Smooth muscle cell (in vitro differentiated cells): ENCODE results near the gene C22orf15. TPM values are rescaled to one million over a fixed set of nuclear protein-coding genes. Genes with fewer than 3 reads are reported as not detected.
A peak's percentile ranks its signal among the peaks of the same experiment; 100 is the strongest.

ENCODE experiments used
- DNase-seq: peaks from one replicate; lab custom pipeline; 2025; ENCODE audit not compliant: unreplicated experiment; lab: John Stamatoyannopoulos, UW
- H2AFZ ChIP-seq: fragments of 200-600 bp; sonication (generic); 2 replicates; pipeline ENCODE4 v1.6.0; 2016; ENCODE audit warnings: antibody characterized with exemption, low read depth, mild to moderate bottlenecking
- H3F3A ChIP-seq: fragments of 200-600 bp; sonication (generic); 2 replicates; pipeline ENCODE4 v1.6.0; 2017; ENCODE audit warnings: antibody characterized with exemption, low read depth
- H3K27ac ChIP-seq: fragments of 200-600 bp; sonication (generic); 2 replicates; pipeline ENCODE4 v1.5.1; 2016; ENCODE audit warnings: low read depth, mild to moderate bottlenecking
- H3K27me3 ChIP-seq: fragments of 200-600 bp; sonication (generic); 2 replicates; pipeline ENCODE4 v1.6.1; 2016; ENCODE audit warnings: low read depth, mild to moderate bottlenecking
- H3K36me3 ChIP-seq: fragments of 200-600 bp; sonication (generic); 2 replicates; pipeline ENCODE4 v1.5.1; 2016; ENCODE audit warnings: low read depth
- H3K4me1 ChIP-seq: fragments of 200-600 bp; sonication (generic); 2 replicates; pipeline ENCODE4 v1.5.1; 2016; ENCODE audit warnings: low read depth
- H3K4me2 ChIP-seq: fragments of 200-600 bp; sonication (generic); 2 replicates; pipeline ENCODE4 v1.6.0; 2016; ENCODE audit warnings: mild to moderate bottlenecking
- H3K4me3 ChIP-seq: fragments of 200-600 bp; sonication (generic); 2 replicates; pipeline ENCODE4 v1.5.1; 2016; ENCODE audit warnings: mild to moderate bottlenecking
- H3K79me2 ChIP-seq: fragments of 200-600 bp; sonication (generic); 2 replicates; pipeline ENCODE4 v1.6.0; 2016; ENCODE audit warnings: low read depth, mild to moderate bottlenecking
- H3K9ac ChIP-seq: fragments of 200-600 bp; sonication (generic); 2 replicates; pipeline ENCODE4 v1.6.0; 2016; ENCODE audit warnings: low read depth
- H3K9me3 ChIP-seq: fragments of 200-600 bp; sonication (generic); replicated peaks from 2 replicates; pipeline ENCODE4 v1.5.1; 2016; ENCODE audit warnings: low read depth
- H4K20me1 ChIP-seq: fragments of 200-600 bp; sonication (generic); 2 replicates; pipeline ENCODE4 v1.6.0; 2016; ENCODE audit warnings: low read depth
- CTCF ChIP-seq: fragments of 200-600 bp; sonication (generic); IDR thresholded peaks from 2 replicates; pipeline ENCODE4 v1.5.1; 2017; ENCODE audit warnings: borderline replicate concordance, mild to moderate bottlenecking, antibody characterized with exemption; ENCODE audit not compliant: insufficient read depth, poor library complexity, severe bottlenecking
- WGBS: methylation state at CpG from one replicate; pipeline ENCODE4 v1.1.7; 2016; ENCODE audit warnings: low lambda C conversion rate; 5-methylcytosine and 5-hydroxymethylcytosine counted together
- polyA plus RNA-seq: library from polyadenylated mRNA; unstranded; fragments of >200 nt; fragmentation: Nextera tagmentation; extraction: Ambion mirVana; gene quantifications from 2 replicates; pipeline ENCODE4 v1.2.1, GENCODE V29; 2016
- total RNA-seq: library from RNA; depleted of rRNA; stranded (reverse); fragments of >200 nt; gene quantifications from 2 replicates; pipeline ENCODE4 v1.2.3, GENCODE V29; 2014

C22orf15 gene
- total and polyA plus RNA-seq, 2 experiments from 2014 or later, result 1.5 TPM; not detected in 1

- Histone ChIP-seq H3K4me3 (no peak overlapping the region), H3K36me3 (no peaks in the 10 kb centered on the region), H3K27ac (no peak overlapping the region), H3K4me2 (no peak overlapping the region), H3K4me1 (peaks cover 13% of the 10 kb centered on the region), H3K9me3 (no peaks in the 10 kb centered on the region), H3K9ac (no peak overlapping the region), H4K20me1 (peaks cover 69% of the 10 kb centered on the region), H2AFZ (no peak overlapping the region), H3F3A (no peaks in the 10 kb centered on the region), H3K79me2 (peaks cover 55% of the 10 kb centered on the region), H3K27me3 (no peaks in the 10 kb centered on the region)
- 81% methylated on average over 4 of the region's 4 CpGs for WGBS
- DNase-seq, result no peak
- no peak for TF ChIP-seq CTCF
Measured at GRCh38 chr22:23789121-23789520, 26.3 kb downstream of the C22orf15 start.

GRCh38 chr22:23789638-23790037, 26.8 kb downstream of the C22orf15 start:
- H4K20me1 ChIP-seq, result peaks cover 74% of the 10 kb centered on the region
- no peaks in the 10 kb centered on the region for H3K27me3 ChIP-seq
- H3K79me2 ChIP-seq, result peaks cover 55% of the 10 kb centered on the region
- peaks cover 13% of the 10 kb centered on the region for H3K4me1 ChIP-seq
- no peaks in the 10 kb centered on the region for H3F3A ChIP-seq
- no peak overlapping the region for H3K27ac ChIP-seq
- H3K4me2 ChIP-seq, result no peak overlapping the region
- no peaks in the 10 kb centered on the region for H3K36me3 ChIP-seq
- 91% methylated on average over 4 of the region's 4 CpGs for WGBS
- no peak overlapping the region for H2AFZ ChIP-seq
- no peak overlapping the region for H3K4me3 ChIP-seq
- no peak for DNase-seq
- TF ChIP-seq CTCF, result no peak
- H3K9me3 ChIP-seq, result no peaks in the 10 kb centered on the region
- no peak overlapping the region for H3K9ac ChIP-seq

- Histone ChIP-seq H3K9me3 (no peaks in the 10 kb centered on the region), H3K36me3 (peaks cover 3% of the 10 kb centered on the region), H3K4me3 (no peak overlapping the region), H3K4me1 (peaks cover 13% of the 10 kb centered on the region), H4K20me1 (peaks cover 87% of the 10 kb centered on the region), H3K27me3 (no peaks in the 10 kb centered on the region), H3K9ac (no peak overlapping the region), H3K79me2 (peaks cover 55% of the 10 kb centered on the region), H3F3A (no peaks in the 10 kb centered on the region), H3K27ac (no peak overlapping the region), H2AFZ (no peak overlapping the region), H3K4me2 (peak overlapping the region; percentile 46)
- WGBS, result 29% methylated on average over 11 of the region's 11 CpGs
- no peak for DNase-seq
- no peak for TF ChIP-seq CTCF
Measured at GRCh38 chr22:23790819-23791737, 28.3 kb downstream of the C22orf15 start.
